ENCODE measurements around the gene TIGD6. TPM values are rescaled to one million over a fixed set of nuclear protein-coding genes. Genes with fewer than 3 reads are reported as not detected.

Gene TIGD6
- total and polyA plus RNA-seq, 12 donors = 5.4 to 10.5 (median 8.0) TPM

DNA sequence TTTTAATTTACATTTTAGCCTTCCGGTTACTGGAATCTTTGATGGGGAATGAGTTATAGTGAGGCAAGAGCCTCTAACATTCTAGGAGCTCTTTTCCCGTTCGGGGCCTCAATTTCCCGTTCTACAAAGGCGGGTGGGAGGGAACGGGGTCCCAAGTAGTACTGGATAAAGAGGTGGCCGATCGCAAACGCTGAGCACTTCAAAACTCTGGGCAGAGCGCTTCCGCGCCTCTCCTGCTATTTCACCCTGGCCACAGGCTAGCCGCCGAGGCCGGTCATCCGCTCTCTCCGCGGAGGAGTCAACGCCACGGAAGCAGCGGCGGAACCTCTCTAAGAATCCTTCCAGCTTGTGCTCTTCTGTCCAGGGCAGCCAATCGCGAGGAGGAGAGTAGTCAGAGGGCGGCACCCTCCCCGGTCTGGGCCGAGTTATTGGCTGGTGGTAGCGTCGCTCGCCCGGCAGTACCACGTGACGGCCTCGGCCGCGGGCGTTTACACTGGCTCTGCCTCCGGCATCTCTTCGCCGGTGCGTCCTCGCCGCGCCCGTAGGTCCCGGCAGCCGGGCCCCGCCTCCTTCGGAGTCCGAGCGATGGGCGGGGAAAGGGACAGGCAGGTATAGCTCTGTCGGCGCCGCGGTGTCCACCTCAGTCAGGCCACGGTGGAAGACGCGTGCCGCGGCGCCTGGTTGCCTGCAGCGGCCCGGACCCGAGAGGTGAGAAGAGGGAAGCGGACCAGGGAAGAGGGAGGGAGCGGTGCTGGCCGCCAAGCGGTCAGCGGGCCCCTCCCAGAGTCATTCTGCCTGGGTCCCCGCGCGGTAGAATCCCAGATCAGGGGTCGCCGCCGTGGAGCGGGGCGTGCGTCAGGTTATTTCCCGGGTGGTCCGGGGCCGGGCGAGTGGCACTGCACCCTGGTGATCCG is 39.9 kb downstream of the TIGD6 start, which contains the start of gene SLC26A2:
Gene SLC26A2, plus strand, starts transcription at position 487 of the 914 bp plus-strand sequence. CDS start 16,895 bp downstream, outside the sequence.
- TF ChIP-seq CTCF (IDR thresholded peaks at IDR 0.05) (peak in 2 of 6 experiments; percentile 21 to 25), POLR2A (IDR thresholded peaks at IDR 0.05) (peak; percentile 93 to 98)
- 0% methylated on average over 25 to 84 of the region's 84 CpGs for WGBS, 4 donors
- peak within 1 kb of the TSS in 3 of 4 donors; percentile 66 to 100 (median 78) for H3K4me3 ChIP-seq
- peaks cover 10 to 21% of the 10 kb centered on the region in 2 donors for H3K4me1 ChIP-seq (replicated peaks in 1 of 2)
- intact Hi-C loops (cut with DNase I) = no loop called here
- H3K36me3 ChIP-seq (replicated peaks in 1 of 2) = no peaks in the 10 kb centered on the region
- H3K27ac ChIP-seq = peak within 1 kb of the TSS; percentile 89 to 98 (median 91)
- no peaks in the 10 kb centered on the region for H3K9me3 ChIP-seq (replicated peaks in 1 of 3)
- H3K27me3 ChIP-seq = no peaks in the 10 kb centered on the region
- DNase-seq = peak; percentile 97 to 99 (median 99)

DNA sequence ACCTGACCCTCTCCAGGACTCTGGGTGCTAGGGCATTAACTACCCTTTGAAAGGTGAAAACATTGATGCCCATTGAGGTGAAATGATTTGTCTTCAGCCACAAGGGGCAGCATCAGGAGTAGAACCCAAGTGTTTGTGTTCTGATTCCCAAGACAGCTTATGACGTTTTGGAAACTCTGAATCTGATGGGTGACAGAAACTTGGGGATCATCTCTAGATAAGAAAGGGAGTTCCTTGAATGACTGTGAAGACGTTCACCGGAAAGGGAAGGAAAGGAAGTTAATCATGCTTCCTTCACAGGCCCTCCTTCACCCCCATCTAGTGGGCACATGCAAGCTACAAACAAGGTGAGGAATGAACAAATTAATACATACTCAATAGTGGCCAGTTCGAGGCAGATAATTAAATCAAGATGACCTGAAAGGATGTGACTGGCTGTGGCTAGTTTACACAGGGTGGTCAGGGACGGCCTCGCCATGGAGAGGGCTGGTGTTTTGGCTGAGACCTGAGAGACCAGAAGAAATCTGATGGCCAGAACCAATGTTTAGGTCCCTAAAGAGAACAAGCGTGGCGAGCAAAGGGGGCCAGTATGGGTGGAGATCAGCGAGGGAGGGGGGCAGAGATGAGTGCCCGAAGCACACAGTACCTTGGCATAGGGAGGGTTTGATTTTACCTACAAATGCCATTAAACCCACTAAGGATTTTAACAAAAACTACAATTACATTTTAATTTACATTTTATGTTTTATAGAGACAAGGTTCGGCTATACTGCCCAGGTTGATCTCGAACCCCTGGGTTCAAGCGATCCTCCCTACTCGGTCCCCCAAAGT is 40.8 kb downstream of the TIGD6 start:
- intact Hi-C loops (cut with DNase I) = no loop called here
- Histone ChIP-seq H3K4me1 (replicated peaks in 1 of 2) (peaks cover 10 to 21% of the 10 kb centered on the region in 2 donors), H3K4me3 (peak overlapping the region in 2 of 4 donors; percentile 66 to 100), H3K27me3 (no peaks in the 10 kb centered on the region), H3K27ac (peak overlapping the region; percentile 89 to 98 (median 91)), H3K9me3 (replicated peaks in 1 of 3) (no peaks in the 10 kb centered on the region), H3K36me3 (replicated peaks in 1 of 2) (no peaks in the 10 kb centered on the region)
- 35 to 40% (median 39%) methylated on average over 14 of the region's 14 CpGs for WGBS, 4 donors
- peak in 3 of 7 donors; percentile 49 to 60 (median 55) for DNase-seq
- TF ChIP-seq POLR2A (IDR thresholded peaks at IDR 0.05) (no peak), CTCF (IDR thresholded peaks at IDR 0.05) (peak; percentile 30 to 68 (median 54))

- H3K4me3 ChIP-seq = no peak overlapping the region
- TF ChIP-seq CTCF (IDR thresholded peaks at IDR 0.05) (no peak), POLR2A (IDR thresholded peaks at IDR 0.05) (no peak)
- H3K9me3 ChIP-seq (replicated peaks in 1 of 3) = no peaks in the 10 kb centered on the region
- no peak overlapping the region for H3K27ac ChIP-seq
- WGBS, 4 donors = 85 to 93% (median 92%) methylated on average over 4 of the region's 4 CpGs
- DNase-seq = no peak
- no peaks in the 10 kb centered on the region for H3K27me3 ChIP-seq
- H3K4me1 ChIP-seq (replicated peaks in 1 of 2) = peaks cover 10 to 21% of the 10 kb centered on the region in 2 donors
- no peaks in the 10 kb centered on the region for H3K36me3 ChIP-seq (replicated peaks in 1 of 2)
- intact Hi-C loops (cut with DNase I) = no loop called here
Measured at GRCh38 chr5:149957855-149958254, 42.6 kb downstream of the TIGD6 start.

- TF ChIP-seq CTCF (IDR thresholded peaks at IDR 0.05) (no peak), POLR2A (IDR thresholded peaks at IDR 0.05) (no peak)
- no peak overlapping the region for H3K27ac ChIP-seq
- H3K4me1 ChIP-seq (replicated peaks in 1 of 2) = peaks cover 10 to 18% of the 10 kb centered on the region in 2 donors
- no peaks in the 10 kb centered on the region for H3K27me3 ChIP-seq
- DNase-seq = no peak
- H3K9me3 ChIP-seq (replicated peaks in 1 of 3) = no peaks in the 10 kb centered on the region
- H3K36me3 ChIP-seq (replicated peaks in 1 of 2) = no peaks in the 10 kb centered on the region
- intact Hi-C loops (cut with DNase I) = no loop called here
- no peak overlapping the region for H3K4me3 ChIP-seq
- WGBS, 4 donors = 73 to 88% (median 80%) methylated on average over 5 of the region's 5 CpGs
Measured at GRCh38 chr5:149956685-149957084, 43.8 kb downstream of the TIGD6 start.
